WI38 (cell line): Measurements from ENCODE around the gene ZIK1.

Experiments used
- H3K4me3 ChIP-seq: 2 replicates; pipeline ENCODE4 v1.5.1; 2011; ENCODE audit warnings: low read depth, mild to moderate bottlenecking, control low read depth, low read length
- CTCF ChIP-seq: IDR thresholded peaks from 2 replicates; pipeline ENCODE4 v1.5.1; 2012; ENCODE audit warnings: low read depth, mild to moderate bottlenecking, control low read depth, low read length

ZIK1 gene

GRCh38 chr19:57613941-57614743 lies 30.2 kb downstream of the ZIK1 start, which contains the start of gene ZNF134:
Gene ZNF134, plus strand, starts transcription at chr19:57614242. Its CDS starts 5,227 bp downstream, at chr19:57619469.
- TF ChIP-seq CTCF, result peak; percentile 53
- H3K4me3 ChIP-seq, result peak within 1 kb of the TSS; percentile 99

GRCh38 chr19:57615346-57615745 lies 31.4 kb downstream of the ZIK1 start:
- TF ChIP-seq CTCF, result no peak
- H3K4me3 ChIP-seq, result peak overlapping the region; percentile 99

GRCh38 chr19:57620673-57621348 lies 36.9 kb downstream of the ZIK1 start:
- H3K4me3 ChIP-seq, result no peak overlapping the region
- no peak for TF ChIP-seq CTCF

GRCh38 chr19:57623091-57623490 lies 39.1 kb downstream of the ZIK1 start:
- no peak for TF ChIP-seq CTCF
- H3K4me3 ChIP-seq, result no peak overlapping the region

- peak within 1 kb of the TSS; percentile 90 for H3K4me3 ChIP-seq
- no peak for TF ChIP-seq CTCF
These were observed 49.3 kb downstream of the ZIK1 start, which contains the start of gene ZNF211 for GRCh38 chr19:57632987-57633831. Gene ZNF211, plus strand, starts transcription at chr19:57633168. Its CDS starts 179 bp downstream, at chr19:57633347.

- no peak for TF ChIP-seq CTCF
- H3K4me3 ChIP-seq, result peak overlapping the region; percentile 90
These were observed 49.8 kb downstream of the ZIK1 start for GRCh38 chr19:57633832-57634131.

GRCh38 chr19:57637379-57637778 lies 53.4 kb downstream of the ZIK1 start:
- no peak for TF ChIP-seq CTCF

More at GRCh38 chr19:57637379-57637778, 53.4 kb downstream of the ZIK1 start:
- no peak overlapping the region for H3K4me3 ChIP-seq
